B cell (primary cell): ENCODE data around the gene STUM. TPM values are rescaled to one million over a fixed set of nuclear protein-coding genes. Genes with fewer than 3 reads are reported as not detected.

Source experiments
- ATAC-seq: fragments of 200-7000 bp; cut with Tn5 transposase; one replicate; pipeline ENCODE4 v1.10.0; 2021; ENCODE audit warnings: low read depth, mild to moderate bottlenecking, moderate number of reproducible peaks, moderate library complexity
- CTCF ChIA-PET: fragments of 350-600 bp; sonication (Branson Sonifier 250); formaldehyde crosslinking; loops from one replicate; lab custom pipeline; 2021; ENCODE audit warnings: antibody characterized with exemption, inconsistent platforms; lab: Charles Lee
- POLR2A ChIA-PET: fragments of 350-600 bp; sonication (Branson Sonifier 250); formaldehyde crosslinking; loops from one replicate; lab custom pipeline; 2021; ENCODE audit warnings: antibody characterized with exemption; lab: Charles Lee
- DNase-seq: peaks from one replicate; pipeline ENCODE4 v3.0.0; 2013
- H2AFZ ChIP-seq: 2 replicates; pipeline ENCODE4 v1.6.1; 2012; ENCODE audit warnings: mild to moderate bottlenecking, low read depth, low read length; ENCODE audit not compliant: insufficient read depth, poor library complexity, severe bottlenecking
- H3K27ac ChIP-seq, 2 donors: 1 replicate in 1 of 2; 2 replicates in 1 of 2; pipeline ENCODE4 v1.5.1; 2012 to 2013; ENCODE audit warnings: low read length in 2 of 2, mild to moderate bottlenecking in 2 of 2, moderate library complexity in 1 of 2
- H3K27me3 ChIP-seq, 4 experiments: fragments of 200-600 bp in 1 of 4; sonication (generic) in 1 of 4; replicated peaks in 1 of 4; 1 replicate in 2 of 4; 2 replicates in 2 of 4; pipeline versions ENCODE4 v1.6.1 to v1.7.0; 2013 to 2016; ENCODE audit warnings: low read length in 3 of 4, mild to moderate bottlenecking in 2 of 4, mixed read lengths in 1 of 4, moderate library complexity in 1 of 4; ENCODE audit not compliant: insufficient read depth in 4 of 4, control insufficient read depth in 3 of 4; ENCODE audit errors: control extremely low read depth in 1 of 4
- H3K36me3 ChIP-seq, 2 experiments: replicated peaks in 1 of 2; 1 replicate in 1 of 2; 2 replicates in 1 of 2; pipeline versions ENCODE4 v1.6.1 to v1.7.1; 2013; ENCODE audit warnings: low read length in 1 of 2; ENCODE audit not compliant: insufficient read depth in 2 of 2, control insufficient read depth in 1 of 2; ENCODE audit errors: control extremely low read depth in 1 of 2, extremely low read depth in 1 of 2
- H3K4me1 ChIP-seq, 2 donors: fragments of 200-600 bp in 1 of 2; sonication (generic) in 1 of 2; 1 replicate in 1 of 2; 2 replicates in 1 of 2; pipeline versions ENCODE4 v1.5.1 to v1.6.1; 2013 to 2017; ENCODE audit warnings: low read length in 2 of 2; ENCODE audit not compliant: control insufficient read depth in 2 of 2, insufficient read depth in 2 of 2
- H3K4me2 ChIP-seq: replicated peaks from 2 replicates; pipeline ENCODE3; 2012; ENCODE audit warnings: mild to moderate bottlenecking, low read depth, low read length; ENCODE audit not compliant: poor library complexity, severe bottlenecking
- H3K4me3 ChIP-seq, 5 experiments: fragments of 200-600 bp in 1 of 5; sonication (generic) in 1 of 5; 1 replicate in 3 of 5; 2 replicates in 2 of 5; pipeline versions ENCODE4 v1.5.1 to v1.7.0; 2011 to 2016; ENCODE audit warnings: low read length in 4 of 5, mild to moderate bottlenecking in 4 of 5, low read depth in 2 of 5, control low read depth in 1 of 5, moderate library complexity in 1 of 5; ENCODE audit not compliant: insufficient read depth in 1 of 5; ENCODE audit errors: control extremely low read depth in 1 of 5, extremely low read depth in 1 of 5
- H3K79me2 ChIP-seq: fragments of 200-600 bp; sonication (generic); one replicate; pipeline ENCODE4 v1.6.0; 2016; ENCODE audit warnings: low read length; ENCODE audit not compliant: control insufficient read depth, insufficient read depth
- H3K9ac ChIP-seq: fragments of 200-600 bp; sonication (generic); 2 replicates; pipeline ENCODE4 v1.6.1; 2017; ENCODE audit warnings: mild to moderate bottlenecking, low read length, moderate library complexity
- H3K9me3 ChIP-seq, 3 donors: one replicate each; pipeline versions ENCODE4 v1.6.1 to v1.7.1; 2013; ENCODE audit warnings: low read length in 2 of 3; ENCODE audit not compliant: control insufficient read depth in 2 of 3, insufficient read depth in 1 of 3; ENCODE audit errors: control extremely low read depth in 1 of 3
- H4K20me1 ChIP-seq: 2 replicates; pipeline ENCODE4 v1.6.0; 2012; ENCODE audit warnings: mild to moderate bottlenecking, low read length; ENCODE audit not compliant: insufficient read depth, control insufficient read depth, poor library complexity, severe bottlenecking
- H3K27ac Mint-ChIP-seq: one replicate; pipeline ENCODE4 v1.8.0; 2021; ENCODE audit warnings: mixed read lengths
- H3K27me3 Mint-ChIP-seq: one replicate; pipeline ENCODE4 v1.8.0; 2021; ENCODE audit warnings: mixed read lengths
- H3K4me1 Mint-ChIP-seq: one replicate; pipeline ENCODE4 v1.8.0; 2021; ENCODE audit warnings: mixed read lengths
- H3K4me3 Mint-ChIP-seq: one replicate; pipeline ENCODE4 v1.8.0; 2021; ENCODE audit warnings: mixed read lengths
- H3K9me3 Mint-ChIP-seq: one replicate; pipeline ENCODE4 v1.8.0; 2022; ENCODE audit warnings: mixed read lengths; ENCODE audit not compliant: insufficient read depth
- EZH2 ChIP-seq: IDR thresholded peaks from 2 replicates; pipeline ENCODE4 v1.6.1; 2012; ENCODE audit warnings: borderline replicate concordance, low read depth, mild to moderate bottlenecking, moderate library complexity, low read length; ENCODE audit not compliant: insufficient read depth, poor library complexity, severe bottlenecking
- WGBS: methylation state at CpG from one replicate; pipeline ENCODE4 v1.1.5; 2013; ENCODE audit warnings: missing lambda C conversion rate; ENCODE audit not compliant: insufficient coverage; 5-methylcytosine and 5-hydroxymethylcytosine counted together
- intact Hi-C: fragments of 100-400 bp; cut with micrococcal nuclease; formaldehyde crosslinking; loops from one replicate; pipeline ENCODE4 v1.10.0; 2022
- polyA plus RNA-seq: library from polyadenylated mRNA; depleted of rRNA; stranded (reverse); fragments of >200 nt; gene quantifications from 2 replicates; pipeline ENCODE4 v1.2.3, GENCODE V29; 2012
- total RNA-seq, 2 donors: library from RNA; stranded (reverse); fragments of 120-200 nt in 1 of 2; gene quantifications; 1 replicate in 1 of 2; 2 replicates in 1 of 2; pipeline versions ENCODE4 v1.2.3 to v1.2.4, GENCODE V29; 2013 to 2022
- TF ChIP-seq, protein P1 (sequence below): fragments of 200-600 bp; IDR thresholded peaks from one replicate; pipeline ENCODE4 v1.8.0; 2022; ENCODE audit warnings: antibody characterized with exemption, mild to moderate bottlenecking

Gene STUM
- total and polyA plus RNA-seq, 2 donors (not counting 1 experiment from before 2014, with no cell fraction given) = 0.12 to 0.69 TPM

- H4K20me1 ChIP-seq = no peaks in the 10 kb centered on the region
- no peak overlapping the region for H3K27ac ChIP-seq
- intact Hi-C loops = no loop called here
- H3K9me3 ChIP-seq = no peaks in the 10 kb centered on the region
- H2AFZ ChIP-seq = no peak overlapping the region
- H3K4me2 ChIP-seq = no peak overlapping the region
- POLR2A ChIA-PET = no interaction called here
- H3K36me3 ChIP-seq = no peaks in the 10 kb centered on the region
- H3K27ac Mint-ChIP-seq = no peak overlapping the region
- TF ChIP-seq, protein P1, sequence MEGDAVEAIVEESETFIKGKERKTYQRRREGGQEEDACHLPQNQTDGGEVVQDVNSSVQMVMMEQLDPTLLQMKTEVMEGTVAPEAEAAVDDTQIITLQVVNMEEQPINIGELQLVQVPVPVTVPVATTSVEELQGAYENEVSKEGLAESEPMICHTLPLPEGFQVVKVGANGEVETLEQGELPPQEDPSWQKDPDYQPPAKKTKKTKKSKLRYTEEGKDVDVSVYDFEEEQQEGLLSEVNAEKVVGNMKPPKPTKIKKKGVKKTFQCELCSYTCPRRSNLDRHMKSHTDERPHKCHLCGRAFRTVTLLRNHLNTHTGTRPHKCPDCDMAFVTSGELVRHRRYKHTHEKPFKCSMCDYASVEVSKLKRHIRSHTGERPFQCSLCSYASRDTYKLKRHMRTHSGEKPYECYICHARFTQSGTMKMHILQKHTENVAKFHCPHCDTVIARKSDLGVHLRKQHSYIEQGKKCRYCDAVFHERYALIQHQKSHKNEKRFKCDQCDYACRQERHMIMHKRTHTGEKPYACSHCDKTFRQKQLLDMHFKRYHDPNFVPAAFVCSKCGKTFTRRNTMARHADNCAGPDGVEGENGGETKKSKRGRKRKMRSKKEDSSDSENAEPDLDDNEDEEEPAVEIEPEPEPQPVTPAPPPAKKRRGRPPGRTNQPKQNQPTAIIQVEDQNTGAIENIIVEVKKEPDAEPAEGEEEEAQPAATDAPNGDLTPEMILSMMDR = no peak
- TF ChIP-seq EZH2 = no peak
- CTCF ChIA-PET = interaction anchor here (1.0 to 1.4 kb wide), 3 partner anchors 10 to 13 kb away, joined by 3 to 4 read pairs (median 3); no protein-coding TSS in a partner anchor
- no peaks in the 10 kb centered on the region for H3K4me1 ChIP-seq
- H3K4me1 Mint-ChIP-seq = no peaks in the 10 kb centered on the region
- H3K4me3 ChIP-seq = no peak overlapping the region
- H3K27me3 ChIP-seq = peaks cover 0 to 3% (median 0%) of the 10 kb centered on the region in 4 experiments
- no peaks in the 10 kb centered on the region for H3K79me2 ChIP-seq
- no peak for ATAC-seq
- WGBS = 82% methylated on average over 3 of the region's 3 CpGs
- no peak for DNase-seq
- no peak overlapping the region for H3K4me3 Mint-ChIP-seq
- peaks cover 18% of the 10 kb centered on the region for H3K27me3 Mint-ChIP-seq
- no peaks in the 10 kb centered on the region for H3K9me3 Mint-ChIP-seq
- H3K9ac ChIP-seq = no peak overlapping the region
These were observed 14.5 kb upstream of the STUM start for GRCh38 chr1:226534098-226534497.

DNA sequence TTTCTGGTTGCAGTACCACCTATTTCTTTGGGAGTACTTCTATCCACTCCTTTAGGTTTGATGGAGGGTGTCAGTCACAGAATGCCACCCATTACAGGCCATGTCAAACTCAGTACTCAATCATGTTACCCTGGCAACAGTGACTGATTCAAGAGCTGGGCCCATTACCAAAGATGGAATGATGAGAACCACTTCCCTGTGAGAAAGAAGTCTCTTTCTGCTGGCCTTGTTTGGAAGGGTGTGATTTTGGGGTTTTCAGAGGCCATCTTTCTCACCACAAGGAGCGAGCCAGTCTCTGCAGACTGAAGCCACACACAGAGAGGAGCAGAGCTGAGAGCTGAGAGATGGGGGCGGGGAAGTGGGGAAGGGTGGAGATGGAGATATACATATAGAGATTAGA, 13.9 kb upstream of the STUM start:
- no peak overlapping the region for H2AFZ ChIP-seq
- H3K9me3 ChIP-seq = no peaks in the 10 kb centered on the region
- Mint-ChIP-seq H3K4me1 (no peaks in the 10 kb centered on the region), H3K27me3 (peaks cover 13% of the 10 kb centered on the region), H3K27ac (no peak overlapping the region), H3K9me3 (no peaks in the 10 kb centered on the region), H3K4me3 (no peak overlapping the region)
- H3K36me3 ChIP-seq = no peaks in the 10 kb centered on the region
- H3K79me2 ChIP-seq = no peaks in the 10 kb centered on the region
- H3K9ac ChIP-seq = no peak overlapping the region
- no peak overlapping the region for H3K27ac ChIP-seq
- DNase-seq (no peak), ATAC-seq (no peak)
- H4K20me1 ChIP-seq = no peaks in the 10 kb centered on the region
- no peak overlapping the region for H3K4me2 ChIP-seq
- intact Hi-C loops = no loop called here
- WGBS = no CpG with 5 or more reads among the region's 2 CpGs
- H3K4me1 ChIP-seq = no peaks in the 10 kb centered on the region
- ChIA-PET POLR2A (no interaction called here), CTCF (interaction anchor here (1.0 to 1.4 kb wide), 2 partner anchors 9 to 12 kb away, joined by 3 to 4 read pairs; no protein-coding TSS in a partner anchor)
- TF ChIP-seq EZH2 = no peak
- TF ChIP-seq, protein P1 = no peak
- no peak overlapping the region for H3K4me3 ChIP-seq
- H3K27me3 ChIP-seq = peaks cover 0 to 3% (median 0%) of the 10 kb centered on the region in 4 experiments
